ENCODE data around the gene HMGN3. TPM values are rescaled to one million over a fixed set of nuclear protein-coding genes. Genes with fewer than 3 reads are reported as not detected.

HMGN3 gene
- total RNA-seq, 4 donors from 2014 or later: 9.4 to 33.5 (median 21.6) TPM

- Histone ChIP-seq H3K4me1 (peaks cover 0 to 13% (median 5%) of the 10 kb centered on the region in 4 donors), H3K4me3 (peak overlapping the region; percentile 62 to 94 (median 84)), H3K27ac (peak overlapping the region; percentile 92 to 97 (median 94)), H3K9me3 (no peaks in the 10 kb centered on the region), H3K27me3 (no peaks in the 10 kb centered on the region), H3K36me3 (no peaks in the 10 kb centered on the region)
- peak; percentile 88 for DNase-seq
- TF ChIP-seq POLR2AphosphoS5 (IDR thresholded peaks at IDR 0.05) (peak; percentile 62 to 72 (median 70)), POLR2A (IDR thresholded peaks at IDR 0.05) (peak; percentile 69), EP300 (IDR thresholded peaks at IDR 0.05; ENCODE audit: low read depth) (no peak)
- TF ChIP-seq, protein P1, sequence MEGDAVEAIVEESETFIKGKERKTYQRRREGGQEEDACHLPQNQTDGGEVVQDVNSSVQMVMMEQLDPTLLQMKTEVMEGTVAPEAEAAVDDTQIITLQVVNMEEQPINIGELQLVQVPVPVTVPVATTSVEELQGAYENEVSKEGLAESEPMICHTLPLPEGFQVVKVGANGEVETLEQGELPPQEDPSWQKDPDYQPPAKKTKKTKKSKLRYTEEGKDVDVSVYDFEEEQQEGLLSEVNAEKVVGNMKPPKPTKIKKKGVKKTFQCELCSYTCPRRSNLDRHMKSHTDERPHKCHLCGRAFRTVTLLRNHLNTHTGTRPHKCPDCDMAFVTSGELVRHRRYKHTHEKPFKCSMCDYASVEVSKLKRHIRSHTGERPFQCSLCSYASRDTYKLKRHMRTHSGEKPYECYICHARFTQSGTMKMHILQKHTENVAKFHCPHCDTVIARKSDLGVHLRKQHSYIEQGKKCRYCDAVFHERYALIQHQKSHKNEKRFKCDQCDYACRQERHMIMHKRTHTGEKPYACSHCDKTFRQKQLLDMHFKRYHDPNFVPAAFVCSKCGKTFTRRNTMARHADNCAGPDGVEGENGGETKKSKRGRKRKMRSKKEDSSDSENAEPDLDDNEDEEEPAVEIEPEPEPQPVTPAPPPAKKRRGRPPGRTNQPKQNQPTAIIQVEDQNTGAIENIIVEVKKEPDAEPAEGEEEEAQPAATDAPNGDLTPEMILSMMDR (IDR thresholded peaks at IDR 0.05): peak; percentile 29 to 71 (median 38)
- 0 to 1% methylated on average over 5 to 41 of the region's 41 CpGs for WGBS, 2 donors (ENCODE audit: low coverage in 1 of 2)
- intact Hi-C loops (cut with DNase I; ENCODE audit: low total_unique reads): loop anchor here (5.0 kb wide), 1 partner anchor 156 kb away; the partner anchor contains the start of gene PHIP
- in situ Hi-C loops (cut with MboI; ENCODE audit: low pct_ligation_motif_present in 1 of 4, low pct_unique_long_range_greater_than_20kb in 1 of 4, low sequenced_read_pairs in 3 of 4): no loop called here
Observed at GRCh38 chr6:79233611-79234149, 802 bp downstream of the HMGN3 start.

DNA sequence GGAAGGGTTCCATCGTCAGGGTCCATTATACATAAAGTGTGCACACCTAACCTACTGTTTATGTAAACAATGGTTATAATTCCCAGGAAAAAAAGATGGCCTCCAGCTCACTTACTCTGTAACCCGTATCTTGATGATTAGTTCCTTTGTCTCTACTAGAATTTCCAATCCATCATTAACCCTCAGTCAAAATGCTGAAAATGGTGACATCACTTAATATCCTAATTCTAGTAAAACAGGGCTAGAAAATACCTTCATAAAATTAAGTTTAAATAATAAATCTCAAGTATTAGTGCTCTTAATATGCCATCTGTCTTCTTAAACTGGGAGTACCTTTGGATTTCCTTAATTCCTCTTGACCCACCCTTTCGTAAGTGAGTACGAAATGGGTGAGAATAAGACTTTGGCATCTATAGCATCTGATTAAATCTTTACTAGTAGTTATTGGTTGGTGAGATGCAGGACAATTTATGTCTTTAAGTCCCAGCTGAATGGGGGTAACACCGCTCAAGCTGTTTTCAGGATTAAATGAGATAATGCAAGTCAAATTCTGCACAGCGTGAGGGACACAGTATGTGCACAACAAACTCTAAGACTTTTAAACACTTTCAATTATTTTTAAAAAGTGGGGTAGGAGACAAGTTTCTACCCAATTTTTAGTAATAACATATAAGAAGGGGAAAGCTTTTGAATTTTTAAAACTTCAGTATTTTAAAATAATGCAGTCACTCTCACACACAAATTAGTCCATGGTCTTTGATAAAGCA, 1.6 kb downstream of the HMGN3 start:
- in situ Hi-C loops (cut with MboI; ENCODE audit: low pct_ligation_motif_present in 1 of 4, low pct_unique_long_range_greater_than_20kb in 1 of 4, low sequenced_read_pairs in 3 of 4): no loop called here
- H3K4me1 ChIP-seq: peaks cover 0 to 13% (median 5%) of the 10 kb centered on the region in 4 donors
- TF ChIP-seq POLR2A (IDR thresholded peaks at IDR 0.05) (no peak), EP300 (IDR thresholded peaks at IDR 0.05; ENCODE audit: low read depth) (no peak), POLR2AphosphoS5 (IDR thresholded peaks at IDR 0.05) (no peak)
- TF ChIP-seq, protein P1 (IDR thresholded peaks at IDR 0.05): no peak
- H3K27ac ChIP-seq: peak overlapping the region; percentile 92 to 97 (median 94)
- intact Hi-C loops (cut with DNase I; ENCODE audit: low total_unique reads): loop anchor here (5.0 kb wide), 1 partner anchor 156 kb away; the partner anchor contains the start of gene PHIP
- H3K36me3 ChIP-seq: no peaks in the 10 kb centered on the region
- H3K9me3 ChIP-seq: no peaks in the 10 kb centered on the region
- H3K4me3 ChIP-seq: peak overlapping the region; percentile 62 to 94 (median 84)
- DNase-seq: no peak
- no peaks in the 10 kb centered on the region for H3K27me3 ChIP-seq
- 88 to 90% methylated on average over 6 of the region's 6 CpGs for WGBS, 2 donors (ENCODE audit: low coverage in 1 of 2)

GRCh38 chr6:79231666-79232065, 2.8 kb downstream of the HMGN3 start:
- H3K27me3 ChIP-seq: no peaks in the 10 kb centered on the region
- peaks cover 0 to 13% (median 5%) of the 10 kb centered on the region in 4 donors for H3K4me1 ChIP-seq
- in situ Hi-C loops (cut with MboI; ENCODE audit: low pct_ligation_motif_present in 1 of 4, low pct_unique_long_range_greater_than_20kb in 1 of 4, low sequenced_read_pairs in 3 of 4): no loop called here
- DNase-seq: no peak
- TF ChIP-seq, protein P1 (IDR thresholded peaks at IDR 0.05): no peak
- no peak overlapping the region for H3K4me3 ChIP-seq
- H3K36me3 ChIP-seq: no peaks in the 10 kb centered on the region
- no peaks in the 10 kb centered on the region for H3K9me3 ChIP-seq
- intact Hi-C loops (cut with DNase I; ENCODE audit: low total_unique reads): loop anchor here (5.0 kb wide), 1 partner anchor 154 kb away; the partner anchor contains the start of gene PHIP
- no peak overlapping the region for H3K27ac ChIP-seq

DNA sequence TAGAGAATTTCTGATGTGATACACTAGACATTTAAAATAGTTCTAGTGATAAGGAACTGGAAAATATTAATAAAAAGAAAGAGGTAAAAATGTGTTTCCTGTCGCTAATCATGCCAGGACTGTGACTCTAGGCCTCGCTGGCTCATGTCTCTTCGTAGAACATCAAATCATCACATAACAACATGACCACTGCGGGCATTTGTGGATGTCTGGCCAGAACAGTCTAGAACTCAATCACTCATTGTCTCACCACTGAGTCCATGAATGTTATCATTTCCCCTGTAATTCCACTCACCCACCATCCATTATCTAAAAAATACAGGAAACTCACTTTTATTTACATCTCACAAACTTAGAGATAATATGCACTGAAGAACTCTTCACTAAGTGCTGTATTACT, 3.4 kb downstream of the HMGN3 start:
- H3K36me3 ChIP-seq: no peaks in the 10 kb centered on the region
- DNase-seq: no peak
- WGBS, 2 donors (ENCODE audit: low coverage in 1 of 2): 94% methylated on average over 4 of the region's 4 CpGs; no CpG with 5 or more reads in 1 of the 2 donors
- no peak overlapping the region for H3K4me3 ChIP-seq
- TF ChIP-seq POLR2AphosphoS5 (IDR thresholded peaks at IDR 0.05) (no peak), POLR2A (IDR thresholded peaks at IDR 0.05) (no peak), EP300 (IDR thresholded peaks at IDR 0.05; ENCODE audit: low read depth) (no peak)
- TF ChIP-seq, protein P1 (IDR thresholded peaks at IDR 0.05): no peak
- in situ Hi-C loops (cut with MboI; ENCODE audit: low pct_ligation_motif_present in 1 of 4, low pct_unique_long_range_greater_than_20kb in 1 of 4, low sequenced_read_pairs in 3 of 4) (no loop called here), intact Hi-C loops (cut with DNase I; ENCODE audit: low total_unique reads) (loop anchor here (5.0 kb wide), 1 partner anchor 154 kb away; the partner anchor contains the start of gene PHIP)
- H3K9me3 ChIP-seq: no peaks in the 10 kb centered on the region
- H3K27ac ChIP-seq: no peak overlapping the region
- peaks cover 0 to 13% (median 6%) of the 10 kb centered on the region in 4 donors for H3K4me1 ChIP-seq
- no peaks in the 10 kb centered on the region for H3K27me3 ChIP-seq
